HG02840 (cell line): ENCODE measurements around the gene GNB1L.

Experiments
- ATAC-seq: cut with Tn5 transposase; IDR thresholded peaks from one replicate; pipeline ENCODE4 v1.9.1; 2021; ENCODE audit warnings: mild to moderate bottlenecking, moderate library complexity, moderate number of reproducible peaks; ENCODE audit not compliant: unreplicated experiment, low FRiP score

GNB1L gene

DNA sequence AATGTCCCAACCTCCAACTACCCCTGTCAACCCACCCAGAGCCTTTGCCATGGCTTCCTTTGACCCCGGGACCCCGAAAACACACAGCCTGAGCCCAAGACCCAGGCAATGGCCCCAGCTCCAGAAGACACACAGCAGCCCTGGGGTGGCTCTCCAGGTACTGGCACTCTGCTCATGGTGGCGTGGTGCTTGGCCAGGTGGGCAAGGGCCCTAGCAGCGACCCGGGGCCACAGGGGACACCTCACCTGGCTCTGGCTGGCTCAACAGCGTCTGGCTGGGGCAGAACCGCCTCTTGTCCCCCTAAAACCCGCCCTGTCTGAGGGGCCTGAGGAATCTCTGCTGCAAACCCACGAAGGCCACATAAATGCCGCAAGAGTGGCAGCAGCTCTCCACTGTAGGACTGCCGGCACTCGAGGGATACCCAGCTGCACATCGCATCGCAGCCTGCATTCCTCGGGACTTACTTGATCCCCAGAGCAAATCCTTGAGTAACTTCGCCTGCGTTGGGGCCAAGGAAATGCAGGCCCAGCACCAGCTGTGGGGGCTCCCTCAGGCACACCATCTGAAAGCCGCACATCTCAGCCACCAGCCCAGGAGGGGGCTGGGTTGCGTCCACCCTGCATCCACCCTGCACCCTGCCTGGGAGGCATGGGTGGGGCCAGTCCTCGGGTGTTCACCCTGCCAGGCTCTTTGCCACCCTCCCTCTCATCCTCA, 23.1 kb upstream of the GNB1L start:
- no peak for ATAC-seq

DNA sequence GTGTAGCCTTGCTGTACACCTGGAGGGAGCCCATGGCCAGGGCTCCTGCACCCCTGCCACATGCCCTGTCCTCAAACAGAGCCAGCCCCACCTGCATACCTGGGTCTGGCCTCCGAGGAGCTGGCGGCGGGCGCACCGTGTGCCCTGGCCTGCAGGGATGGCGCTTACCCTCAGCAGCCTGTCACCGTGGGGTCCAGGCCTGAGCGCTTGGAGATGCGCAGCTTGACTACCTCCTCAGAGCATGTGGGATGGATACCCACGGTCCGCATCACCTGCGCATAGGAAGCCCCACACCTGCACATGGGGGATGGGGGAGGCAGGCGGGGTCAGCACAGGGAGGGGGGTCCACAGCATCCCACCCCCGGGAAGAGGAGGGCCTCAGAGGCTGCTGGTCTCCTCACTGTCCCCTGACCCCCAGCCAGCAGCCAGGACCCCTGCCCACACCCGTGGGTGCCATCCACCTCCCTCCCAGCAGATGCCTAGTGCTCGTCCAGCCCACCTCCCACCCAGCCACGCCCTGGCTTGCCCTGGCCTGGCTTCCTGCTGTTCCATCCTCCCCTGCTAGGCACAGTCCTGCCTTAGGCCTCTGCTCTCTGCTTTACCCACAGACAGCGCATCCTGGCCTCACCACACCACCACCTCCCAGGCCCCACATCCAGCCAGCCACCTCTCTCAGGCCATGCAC, 22.4 kb upstream of the GNB1L start:
- no peak for ATAC-seq

DNA sequence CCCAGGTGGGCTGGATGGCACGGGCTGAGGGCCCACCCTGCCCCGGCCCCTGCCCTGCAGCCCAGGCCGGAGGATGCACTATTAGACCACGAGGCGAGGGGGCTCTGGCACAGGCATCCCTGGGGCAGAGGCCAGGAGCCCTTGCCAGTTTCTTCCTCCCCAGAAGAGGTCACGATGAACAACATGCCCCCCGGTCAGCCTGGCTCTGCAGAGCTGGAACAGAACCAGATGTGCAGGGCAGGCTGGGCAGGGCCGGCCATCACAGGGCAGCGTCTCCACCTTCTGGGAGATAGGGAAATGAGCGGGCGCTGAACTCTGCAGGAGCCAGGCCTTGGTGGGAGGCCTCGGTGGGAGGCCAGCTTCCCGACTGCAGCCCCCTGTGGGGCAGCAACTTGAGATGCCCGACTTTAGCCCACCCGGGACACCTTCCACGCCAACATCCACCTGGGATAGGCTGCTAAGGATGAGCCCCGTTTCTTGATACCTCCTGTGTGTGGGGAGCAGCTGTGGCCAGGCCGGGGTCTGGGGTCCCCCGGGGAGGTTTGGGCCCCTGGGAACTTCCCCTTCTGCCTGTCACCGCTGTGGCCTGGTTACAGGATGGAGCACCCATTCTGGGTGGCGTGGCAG, 21.8 kb upstream of the GNB1L start:
- ATAC-seq: no peak

DNA sequence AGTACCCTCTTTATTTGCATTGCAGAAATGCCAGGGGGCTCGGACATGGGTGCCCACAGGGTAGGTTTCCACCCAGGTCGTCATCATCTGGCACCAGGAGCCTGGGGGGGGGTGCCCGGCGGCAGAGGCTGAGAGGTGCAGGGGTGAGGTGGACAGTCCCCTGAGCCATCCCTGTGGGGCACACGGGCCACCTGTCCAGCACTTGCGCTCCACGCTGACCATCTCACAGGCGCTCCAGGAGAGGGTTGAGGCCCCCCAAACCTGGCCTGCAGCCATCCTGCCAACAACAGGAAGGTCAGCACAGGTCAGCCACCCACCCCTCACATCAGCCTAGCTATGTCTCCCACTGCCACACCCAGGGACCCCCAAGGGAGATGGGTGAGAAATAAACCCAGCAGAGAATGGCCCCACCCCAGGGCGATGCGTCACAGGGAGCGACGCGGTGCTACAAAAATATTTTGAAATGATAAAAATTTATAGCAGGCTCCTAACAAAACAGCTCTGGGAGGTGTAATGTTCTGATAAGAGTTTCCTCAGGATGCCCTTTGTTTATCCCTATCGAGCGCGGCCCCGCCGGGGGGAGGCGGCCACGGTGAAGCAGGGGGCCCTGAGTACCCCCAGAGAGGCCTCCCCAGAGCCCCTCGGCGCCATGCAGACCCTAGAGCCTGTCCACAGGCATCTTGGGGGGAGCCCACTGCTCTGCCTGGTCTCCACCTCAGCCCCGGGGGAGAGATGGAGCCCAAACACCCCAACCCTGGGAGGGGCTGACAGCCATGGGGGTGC, 21.0 kb upstream of the GNB1L start:
- no peak for ATAC-seq

DNA sequence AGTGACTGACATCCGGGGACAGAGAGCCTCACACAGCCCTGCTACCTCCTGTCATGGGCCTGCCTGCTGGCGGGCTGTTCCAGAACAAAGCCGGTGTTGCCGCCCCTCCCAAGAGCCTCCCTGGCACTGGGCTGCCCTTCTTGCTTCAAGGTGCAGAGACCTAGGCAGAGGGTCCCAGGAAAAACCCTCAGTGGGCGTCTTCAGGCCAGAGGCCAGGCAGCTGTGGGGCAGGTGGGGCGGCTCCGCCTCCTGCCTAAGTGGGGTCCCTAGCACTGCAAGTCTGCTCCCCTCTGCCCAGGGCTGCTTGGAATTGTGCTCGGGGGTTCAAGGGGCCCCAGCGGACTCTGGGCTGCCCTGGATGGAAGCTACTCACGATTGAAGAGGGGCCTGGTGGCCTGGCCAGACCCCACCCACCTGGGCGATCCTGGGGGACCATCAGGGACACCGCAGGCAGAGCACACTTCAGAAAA, 20.4 kb upstream of the GNB1L start:
- no peak for ATAC-seq

DNA sequence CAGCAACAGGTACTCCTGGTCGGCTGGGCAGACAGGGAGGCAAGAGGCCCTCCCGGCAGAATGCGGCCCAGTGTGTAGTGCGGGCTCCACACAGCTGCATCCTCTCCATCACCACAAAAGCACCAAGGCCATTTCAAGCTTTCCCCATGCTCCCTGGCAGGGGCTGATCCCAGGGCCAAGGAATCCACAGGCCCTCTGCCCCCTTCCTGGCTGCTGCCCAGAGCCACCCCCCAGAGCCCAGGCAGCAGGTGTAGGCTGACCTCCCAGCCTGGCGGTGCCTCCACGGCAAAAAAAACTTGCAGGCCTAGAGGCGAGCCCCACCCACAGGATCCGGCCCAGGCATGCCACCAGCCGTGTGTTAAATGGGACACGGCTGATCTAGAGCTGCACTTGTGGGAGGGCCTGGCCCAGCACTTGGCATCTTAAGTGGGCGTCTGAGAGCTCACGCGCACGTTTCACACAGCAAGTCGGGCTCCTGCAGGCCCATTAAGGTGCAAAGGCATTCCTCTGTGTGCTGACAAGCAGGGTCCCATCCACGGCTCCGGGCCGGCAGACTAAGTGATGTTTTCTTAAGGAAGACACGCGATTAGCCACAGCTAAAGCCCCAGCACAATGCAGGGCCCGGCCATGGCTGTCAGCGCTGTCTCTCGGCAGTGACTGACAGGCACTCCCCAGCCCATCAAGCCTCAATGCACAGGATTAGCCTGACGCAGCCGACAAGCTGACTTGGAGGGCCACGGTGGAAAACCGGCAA, 19.8 kb upstream of the GNB1L start:
- ATAC-seq: no peak

DNA sequence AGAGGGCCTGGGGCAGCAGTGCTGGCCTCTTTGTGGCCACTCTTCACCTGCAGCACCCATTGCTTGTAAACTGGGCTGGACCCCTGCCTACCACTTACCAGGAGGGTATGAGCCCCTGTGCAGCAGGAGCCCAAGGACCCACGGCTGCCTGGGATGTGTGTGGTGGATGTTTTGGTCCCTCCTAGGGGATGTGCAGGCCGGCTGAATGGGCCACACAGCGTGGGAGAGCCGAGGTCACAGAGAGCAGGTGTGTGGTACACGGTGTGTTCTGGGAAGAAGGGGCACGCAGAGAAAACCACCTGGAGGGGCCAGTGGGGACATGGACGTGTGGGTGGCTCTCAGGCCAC, 19.3 kb upstream of the GNB1L start:
- ATAC-seq: no peak

DNA sequence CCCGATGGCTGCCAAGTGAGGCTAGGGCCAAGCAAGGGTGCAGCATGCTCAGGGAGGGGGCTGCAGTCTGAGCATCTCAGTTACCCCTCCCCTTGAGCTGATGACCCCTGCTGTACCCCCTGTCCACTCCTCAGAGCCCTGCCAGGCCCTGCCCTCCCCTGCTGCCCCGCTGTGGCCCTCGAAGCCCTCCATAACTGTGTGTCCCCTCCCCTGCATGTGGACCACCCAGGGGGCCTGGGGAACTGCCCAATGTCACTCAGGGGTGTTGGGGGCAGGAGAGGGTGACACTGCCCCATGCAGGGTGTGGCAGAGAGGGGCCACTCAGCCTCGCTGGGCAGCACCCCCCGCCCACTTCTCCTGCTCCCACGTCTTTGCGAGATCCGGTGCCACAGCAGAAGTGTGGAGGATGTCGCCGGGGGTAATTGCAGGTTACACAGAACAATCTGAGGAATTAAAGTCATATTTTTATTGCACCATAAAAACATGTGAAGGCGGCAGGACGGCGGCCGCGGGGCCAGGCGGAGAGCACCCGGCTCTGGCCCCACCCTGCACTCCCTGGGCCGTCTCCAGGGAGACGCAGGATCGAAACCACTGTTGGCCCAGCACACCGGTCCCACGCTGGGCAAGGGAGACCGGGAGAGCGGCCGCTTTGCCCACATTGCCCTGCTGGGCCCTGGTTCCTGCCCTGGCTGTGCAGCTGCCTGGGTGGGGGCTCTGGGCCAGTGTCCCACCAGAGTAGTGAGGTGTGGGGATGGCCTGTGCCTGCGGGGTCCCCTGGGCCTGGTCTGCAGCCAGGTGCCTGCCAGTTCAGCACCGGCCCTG, 18.7 kb upstream of the GNB1L start:
- ATAC-seq: no peak

DNA sequence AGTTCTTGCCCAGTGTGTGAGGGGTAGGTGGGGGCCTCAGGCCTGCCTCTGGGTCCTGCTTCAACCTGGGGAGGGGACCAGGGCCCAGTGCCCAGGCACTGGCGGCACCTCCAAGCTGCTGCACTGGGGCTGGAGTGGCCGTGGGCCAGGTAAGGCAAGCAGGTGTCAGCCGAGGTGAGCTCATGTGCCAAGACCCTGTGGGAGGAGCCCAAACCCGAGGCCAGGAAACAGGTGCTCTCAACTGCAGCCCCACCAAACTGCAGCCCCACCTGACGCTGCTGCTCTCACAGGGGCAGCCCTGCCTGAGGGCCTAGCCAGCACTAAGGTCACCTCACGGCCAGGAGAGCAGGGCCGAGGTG, 18.1 kb upstream of the GNB1L start:
- ATAC-seq: no peak

DNA sequence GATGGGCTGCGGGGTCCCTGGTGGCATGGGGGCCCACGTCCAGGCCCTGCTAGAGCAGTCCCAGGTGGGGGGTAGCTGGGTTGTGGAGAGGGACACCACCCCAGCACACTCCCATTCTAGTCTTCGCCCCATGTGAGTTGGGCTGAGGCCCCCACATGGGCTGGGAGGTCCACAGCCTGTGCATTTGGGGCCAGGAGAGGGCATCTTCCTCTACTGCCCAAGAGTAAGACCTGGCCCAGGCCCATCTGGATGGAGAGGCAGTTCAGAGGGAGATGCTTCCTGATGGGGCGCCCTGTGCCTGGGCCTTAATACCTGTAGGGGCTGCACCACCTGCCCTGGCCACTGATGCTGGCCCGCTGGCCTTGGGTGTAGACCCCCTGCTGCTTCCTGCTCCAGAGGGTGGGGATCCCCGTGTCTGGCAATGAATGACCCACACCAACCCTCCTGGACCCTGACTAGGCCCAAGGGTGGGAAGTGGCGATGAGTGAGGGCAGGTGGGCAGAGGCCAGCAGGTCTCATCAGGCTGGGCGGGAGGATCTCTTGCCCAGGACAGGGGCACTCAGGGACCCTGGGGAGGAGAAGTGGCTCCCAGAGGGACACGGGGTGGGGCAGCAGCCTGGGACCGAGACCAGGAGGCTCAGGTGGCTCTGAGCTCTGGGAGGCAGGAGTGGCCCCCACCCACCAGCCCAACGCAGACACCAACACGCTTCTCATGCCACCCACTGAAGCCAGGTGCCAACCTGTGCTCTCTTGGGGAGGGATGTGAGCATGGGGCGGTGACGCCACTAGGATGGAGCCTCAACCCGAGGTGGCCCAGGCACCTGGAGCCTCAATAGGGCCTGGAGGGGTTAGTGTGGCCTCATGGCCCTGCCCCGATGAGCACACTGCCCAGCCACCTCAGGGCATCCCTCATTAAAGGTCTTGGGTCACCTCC, 17.4 kb upstream of the GNB1L start:
- ATAC-seq: no peak

DNA sequence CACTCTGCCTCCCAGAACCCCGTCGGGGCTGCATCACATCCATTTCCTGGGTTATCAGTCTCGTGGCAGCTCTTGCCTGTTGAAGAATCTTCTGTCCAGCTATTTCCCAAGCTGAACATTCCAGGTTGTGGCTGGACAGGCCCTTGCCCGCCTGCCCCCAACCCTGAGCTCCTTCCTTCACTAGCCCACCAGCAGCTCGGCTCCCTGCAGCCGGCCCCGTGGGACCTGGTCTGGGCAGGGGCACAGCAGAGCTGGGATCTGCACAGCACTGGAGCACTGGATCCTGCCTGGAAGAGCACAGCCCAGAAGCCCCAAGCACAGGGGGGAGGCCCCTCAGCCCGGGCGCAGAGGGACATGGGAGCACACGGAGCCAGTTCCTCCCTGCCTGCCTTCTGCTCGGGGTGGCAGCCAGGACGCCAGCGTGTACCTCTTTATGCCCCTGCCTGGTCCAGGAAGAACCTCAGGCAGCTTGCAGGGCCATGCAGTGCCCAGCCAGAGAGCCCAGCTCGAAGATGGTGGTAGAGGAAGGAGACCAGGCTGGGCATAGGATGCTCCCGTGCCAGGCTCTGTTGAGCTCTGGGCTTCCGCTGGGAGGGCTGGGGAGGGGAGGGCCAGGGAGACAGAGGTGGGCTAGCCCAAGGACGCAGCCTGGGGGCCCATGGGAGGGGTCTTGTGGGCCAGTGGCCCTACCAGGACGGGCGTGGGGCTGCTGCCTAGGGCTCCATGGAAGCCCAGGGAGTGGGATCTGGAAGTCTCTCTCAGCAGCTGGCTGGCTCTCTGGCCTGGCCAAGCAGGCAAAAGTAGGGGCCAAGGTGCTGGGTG, 16.6 kb upstream of the GNB1L start:
- ATAC-seq: no peak

DNA sequence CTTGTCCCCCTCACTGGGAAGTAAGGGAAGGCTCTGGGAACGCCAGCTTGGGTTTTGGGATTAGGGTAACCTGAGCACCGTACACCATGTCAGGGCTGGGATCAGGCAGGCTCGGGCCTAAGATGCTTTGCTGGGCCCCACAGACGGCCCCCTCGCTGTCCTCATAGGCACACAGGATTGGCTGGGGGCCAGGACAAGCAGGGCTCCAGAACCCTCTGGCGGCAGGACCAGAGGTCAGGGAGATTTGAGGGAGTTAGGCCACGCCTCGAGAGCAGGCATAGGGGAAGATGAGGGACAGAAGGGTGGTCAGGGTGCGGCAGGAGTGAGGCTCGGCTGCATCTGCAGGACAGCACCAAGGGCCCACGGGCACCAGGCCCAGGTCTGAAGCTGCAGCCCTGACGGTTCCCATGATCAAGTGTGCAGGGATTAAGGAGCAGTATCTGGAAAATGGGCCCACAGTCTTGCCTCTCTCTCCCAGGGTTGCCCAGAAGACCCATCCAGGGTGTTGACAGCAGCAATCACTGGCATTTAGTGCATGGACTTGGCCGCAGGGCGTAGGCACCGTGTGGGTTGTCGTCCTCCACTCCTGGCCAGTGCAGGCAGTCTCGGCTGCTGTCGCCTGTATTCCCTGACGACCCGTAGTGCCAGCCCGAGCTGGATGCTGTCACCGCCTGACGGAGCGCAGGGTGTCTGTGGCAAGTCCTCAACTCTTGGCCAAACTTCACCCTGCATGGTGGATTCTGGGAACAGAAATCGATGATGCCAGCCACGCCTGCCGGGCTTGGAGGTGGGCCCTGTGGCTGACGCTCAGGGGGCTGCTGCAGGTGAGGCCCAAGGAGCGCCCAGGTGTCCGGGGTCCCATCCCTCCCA, 15.7 kb upstream of the GNB1L start:
- no peak for ATAC-seq

DNA sequence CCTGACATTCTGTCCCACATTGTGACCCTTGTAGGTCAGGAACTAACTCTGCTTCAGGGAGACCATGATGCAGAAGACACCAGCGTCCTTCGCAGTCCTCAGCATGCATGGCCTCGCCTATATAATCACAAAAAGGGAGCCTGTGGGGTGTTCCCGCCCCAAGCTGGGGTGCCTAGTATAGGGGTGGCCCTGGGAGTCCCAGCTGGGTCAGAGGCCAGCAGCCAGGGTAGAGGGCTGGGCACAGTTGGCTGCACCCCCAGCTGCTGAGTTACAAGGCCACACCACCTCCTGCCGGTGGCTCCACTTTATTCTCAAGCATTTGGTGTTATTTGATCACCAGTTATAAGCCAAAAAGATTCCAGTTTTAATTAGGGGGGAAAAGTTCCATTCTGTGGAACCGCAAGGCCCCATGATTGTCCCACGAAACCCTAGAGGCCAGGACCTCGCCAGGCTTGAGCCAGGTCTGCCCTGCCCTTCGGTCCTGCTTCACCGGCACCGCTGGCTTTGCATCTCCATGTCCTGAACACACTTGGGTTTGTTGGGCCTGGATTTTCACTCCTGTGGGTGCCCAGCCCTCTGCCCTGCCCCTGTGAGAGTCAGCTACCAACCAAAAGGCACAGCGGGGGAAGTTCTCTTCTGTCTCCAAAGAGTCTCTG, 15.0 kb upstream of the GNB1L start:
- ATAC-seq: no peak

DNA sequence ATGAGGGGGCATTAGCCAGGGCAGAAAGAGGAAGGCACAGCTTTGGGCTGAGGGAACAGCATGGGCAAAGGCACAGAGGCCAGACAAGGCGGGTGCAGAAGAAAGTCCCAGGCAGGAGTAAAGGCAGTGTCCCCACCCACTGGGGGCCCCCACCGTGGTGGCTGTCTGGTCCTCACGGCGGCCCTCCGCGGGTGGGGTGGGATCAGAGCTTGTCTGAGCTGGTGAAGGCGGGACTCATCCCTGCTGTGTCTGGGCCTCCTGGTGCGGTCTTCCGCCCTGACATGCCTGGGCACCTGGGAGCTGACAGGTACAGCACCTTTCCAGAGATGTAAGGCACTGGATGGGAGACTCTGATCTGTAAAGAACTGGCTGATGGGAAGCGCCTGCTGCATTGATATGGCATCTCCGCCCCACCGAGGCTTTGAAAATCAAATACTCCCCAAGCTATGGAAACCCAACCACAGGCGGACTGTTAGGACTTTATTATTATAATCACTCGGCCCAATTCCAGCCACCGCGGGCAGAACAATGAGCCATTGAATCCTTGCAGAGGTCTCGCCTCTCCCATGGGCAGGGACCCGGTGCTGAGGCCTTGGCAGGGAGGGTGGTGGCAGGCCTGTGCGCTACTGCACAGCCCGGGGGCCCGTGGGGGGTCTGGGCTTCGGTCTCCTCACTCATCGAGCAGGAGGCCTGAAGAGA, 14.2 kb upstream of the GNB1L start:
- ATAC-seq: no peak

DNA sequence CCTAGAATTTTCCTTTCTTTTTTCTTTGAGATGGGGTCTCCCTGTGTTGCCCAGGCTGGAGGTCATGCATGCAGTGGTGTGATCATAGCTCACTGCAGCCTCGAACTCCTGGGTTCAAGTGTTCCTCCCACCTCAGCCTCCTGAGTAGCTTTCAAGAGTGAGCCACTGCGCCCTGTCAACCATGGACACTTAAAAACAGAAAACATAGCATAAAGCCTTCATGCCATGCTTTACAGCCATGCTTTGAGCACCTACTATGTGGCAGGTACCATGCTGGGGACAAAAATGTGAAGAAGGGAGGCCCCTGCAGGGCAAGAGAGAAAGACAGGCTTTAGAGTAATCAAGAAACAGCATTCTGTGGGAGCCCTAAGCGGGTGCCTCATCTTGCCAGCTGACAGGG, 13.7 kb upstream of the GNB1L start:
- ATAC-seq: no peak

DNA sequence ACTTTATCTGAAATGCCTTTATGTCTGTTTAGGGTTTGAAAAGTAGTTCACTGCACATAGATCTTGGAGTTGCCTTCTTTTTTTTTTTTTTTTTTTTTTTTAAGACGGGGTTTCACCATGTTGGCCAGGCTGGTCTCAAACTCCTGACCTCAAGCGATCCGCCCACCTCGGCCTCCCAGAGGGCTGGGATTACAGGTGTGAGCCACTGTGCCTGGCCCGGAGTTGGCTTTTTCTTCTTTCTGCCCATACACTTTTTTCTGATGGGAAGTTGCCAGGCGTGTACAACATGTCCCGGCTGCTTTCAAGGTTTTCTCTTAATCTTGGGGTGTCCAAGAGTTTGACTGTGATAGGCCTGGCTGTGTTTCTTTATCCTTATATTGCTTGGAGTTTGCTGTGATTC, 12.9 kb upstream of the GNB1L start:
- ATAC-seq: no peak
